Cerebellar cortex (tissue), 1 donor: ENCODE measurements around the gene NAP1L4.

ENCODE experiments used
- DNase-seq: peaks from one replicate; pipeline ENCODE4 v3.0.0-alpha.2; 2015; ENCODE audit warnings: low spot score

NAP1L4 gene

DNA sequence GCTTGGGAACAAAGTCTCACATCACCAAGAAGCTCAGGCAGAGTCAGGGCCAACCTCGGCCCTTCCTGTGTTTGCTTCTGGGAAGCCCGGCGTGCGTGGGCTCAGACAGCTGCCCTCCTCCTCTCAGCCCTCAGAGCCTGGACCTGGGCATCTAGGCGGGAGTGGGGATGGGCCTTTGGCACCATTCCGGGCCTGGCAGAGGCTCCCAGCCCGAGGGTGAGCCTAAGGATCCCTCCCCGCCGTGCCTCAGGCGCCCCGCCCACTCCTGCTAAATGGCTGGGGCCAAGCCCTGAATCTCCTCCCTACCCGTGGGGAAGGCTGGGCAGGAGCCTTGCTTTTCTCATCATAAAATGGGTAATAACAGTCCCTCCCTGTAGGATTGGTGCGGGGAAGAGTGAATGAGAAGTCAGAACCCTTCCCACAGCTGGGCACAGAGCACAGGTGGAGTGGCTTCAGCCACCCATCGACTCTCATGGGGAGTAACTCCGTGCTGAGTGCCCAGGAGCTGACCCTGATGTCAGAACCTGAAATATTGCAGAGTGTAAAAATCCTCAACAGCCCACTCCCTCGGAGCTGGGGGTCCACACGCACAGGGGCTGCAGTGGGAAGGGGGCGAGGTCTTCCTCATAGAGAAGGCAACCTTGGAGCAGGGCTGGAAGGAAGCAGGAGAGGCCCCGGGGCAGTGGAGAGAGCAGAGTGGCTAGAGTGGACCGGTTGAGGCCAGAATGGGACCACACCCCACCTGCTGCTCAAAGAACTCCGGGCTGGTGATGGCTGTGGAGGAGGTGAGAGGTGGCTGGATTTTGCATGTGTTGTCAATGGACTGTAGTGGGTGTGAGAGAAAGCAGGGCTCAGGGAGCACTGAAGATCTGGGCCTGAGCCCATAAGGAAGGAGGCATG, 87.7 kb downstream of the NAP1L4 start:
- DNase-seq: no peak

DNA sequence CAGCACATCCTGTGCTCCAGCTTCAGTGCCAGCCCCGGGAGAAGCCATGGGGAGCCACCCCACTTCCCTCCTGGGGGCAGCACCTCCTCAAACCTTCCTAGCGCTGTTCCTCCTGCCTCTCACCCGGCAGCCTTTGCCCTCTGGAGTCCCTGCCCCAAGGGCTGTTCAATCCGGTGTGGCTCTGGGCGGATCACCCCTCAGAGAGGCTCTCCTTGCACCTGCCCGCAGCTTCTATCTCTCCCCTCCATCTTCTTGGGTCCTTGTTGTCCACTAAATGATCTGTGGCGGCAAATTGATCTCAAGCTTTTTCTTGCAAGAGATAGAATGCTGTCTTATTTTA, 88.5 kb downstream of the NAP1L4 start:
- DNase-seq: no peak

DNA sequence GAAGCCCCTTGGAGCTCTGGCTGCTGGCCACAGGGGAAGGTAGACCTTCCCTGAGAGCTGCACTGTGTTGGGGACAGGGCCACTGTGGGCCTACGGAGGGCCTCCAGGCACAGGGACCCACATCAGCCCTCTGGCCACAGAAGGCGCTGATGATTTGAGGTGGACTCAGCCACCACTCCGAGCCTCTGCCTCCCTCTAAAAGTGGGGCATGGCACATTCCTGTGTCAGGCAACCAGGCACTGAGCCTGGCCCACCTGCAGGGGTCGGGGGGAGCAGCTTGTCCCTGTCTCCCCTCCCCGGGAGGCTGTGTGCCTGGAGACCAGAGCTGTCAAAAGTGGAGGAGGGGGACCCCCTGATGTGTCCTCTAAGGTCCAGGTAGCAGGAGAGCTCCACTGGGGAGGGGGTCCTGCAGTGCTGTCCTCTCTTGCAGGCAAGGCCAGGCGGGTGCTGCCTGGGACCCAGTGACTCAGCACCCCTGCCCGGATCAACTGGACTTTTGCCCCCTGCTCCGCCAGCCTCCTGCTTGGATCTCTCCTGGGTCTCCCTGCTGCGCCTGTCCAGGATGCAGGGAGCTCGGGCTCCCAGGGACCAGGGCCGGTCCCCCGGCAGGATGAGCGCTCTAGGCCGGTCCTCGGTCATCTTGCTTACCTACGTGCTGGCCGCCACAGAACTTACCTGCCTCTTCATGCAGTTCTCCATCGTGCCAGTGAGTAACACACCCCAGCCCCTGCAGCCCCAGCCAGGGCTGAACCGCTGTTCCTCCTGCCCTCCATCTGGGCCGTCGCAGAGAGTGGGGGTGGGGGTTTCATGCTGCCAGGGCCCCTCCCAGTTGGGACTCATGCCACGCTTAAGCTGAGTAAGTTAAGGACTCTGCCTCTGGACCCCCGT, 89.1 kb downstream of the NAP1L4 start:
- DNase-seq: no peak

DNA sequence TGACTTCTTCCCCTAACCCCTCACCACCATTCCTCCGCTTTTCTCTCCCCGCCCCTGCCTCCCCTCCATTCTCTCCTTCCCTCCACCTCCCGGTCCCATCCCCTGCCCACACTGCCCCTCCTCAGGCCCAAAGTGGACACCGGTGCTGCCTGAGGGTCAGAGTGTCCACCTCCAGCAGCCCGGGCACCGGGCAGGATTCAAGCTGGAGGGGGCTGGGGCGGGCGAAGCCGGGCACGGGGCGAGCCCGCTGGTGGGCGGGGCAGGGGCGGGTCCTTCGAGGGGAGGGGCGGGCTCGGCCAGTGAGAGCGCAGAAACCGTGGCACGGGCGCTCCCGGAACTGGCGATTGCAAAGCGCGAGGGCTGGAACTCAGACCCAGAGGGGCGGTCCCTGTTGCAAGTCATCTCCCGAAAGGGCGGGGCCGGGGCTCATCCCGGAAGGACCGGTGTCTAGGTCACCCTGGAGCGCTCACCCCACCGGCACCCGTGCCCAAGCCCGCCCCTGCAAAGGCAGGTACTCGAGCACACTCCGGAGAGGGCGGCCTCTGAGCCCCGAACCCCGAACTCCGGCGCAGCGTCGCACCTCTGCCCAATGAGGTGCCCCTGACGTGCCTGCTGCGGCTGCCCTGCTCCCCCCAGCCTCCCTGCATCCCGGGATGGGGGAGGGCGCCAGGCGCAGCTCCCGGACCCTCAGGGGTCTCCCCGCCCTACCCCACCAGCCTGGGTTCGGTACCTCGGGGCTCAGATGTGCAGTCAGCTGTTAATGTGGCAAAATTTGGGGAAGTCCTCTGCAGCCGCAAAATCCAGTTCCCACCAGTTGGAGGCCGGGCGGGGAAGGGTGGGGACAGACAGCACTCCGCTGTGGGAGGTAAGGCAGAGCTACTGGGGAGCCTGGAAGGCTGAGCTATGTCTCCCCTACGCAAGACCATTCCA, 90.0 kb downstream of the NAP1L4 start:
- DNase-seq: peak; percentile 67

DNA sequence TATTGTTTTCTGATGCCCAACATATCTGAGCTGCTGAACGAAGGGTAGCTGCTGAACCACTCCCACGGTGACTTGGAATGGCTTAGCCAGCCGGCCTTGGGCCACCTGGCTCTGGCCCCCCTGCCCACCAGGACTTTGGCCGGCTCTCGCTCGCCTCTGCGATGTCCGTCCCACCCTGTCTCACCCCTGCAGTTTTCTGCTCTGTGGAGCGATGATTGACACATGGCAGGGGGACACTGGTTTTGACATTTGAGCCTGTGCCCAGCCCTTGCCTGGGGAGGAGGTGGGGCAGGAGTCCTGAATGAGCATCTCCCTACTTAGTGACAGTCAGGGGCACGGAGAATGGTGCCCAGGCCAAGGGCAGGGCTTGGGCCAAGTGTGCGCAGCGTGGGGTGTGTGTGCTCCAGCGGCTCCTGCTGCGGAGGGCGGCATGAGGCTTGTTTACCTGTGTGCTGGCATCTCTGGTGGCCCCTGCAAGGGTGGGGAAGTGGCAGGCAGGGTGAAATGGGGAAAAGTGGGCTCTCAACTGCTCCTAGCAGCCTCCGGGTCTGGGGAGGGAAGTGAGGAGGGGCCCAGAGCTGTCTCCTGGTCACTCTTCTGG, 90.8 kb downstream of the NAP1L4 start:
- no peak for DNase-seq

DNA sequence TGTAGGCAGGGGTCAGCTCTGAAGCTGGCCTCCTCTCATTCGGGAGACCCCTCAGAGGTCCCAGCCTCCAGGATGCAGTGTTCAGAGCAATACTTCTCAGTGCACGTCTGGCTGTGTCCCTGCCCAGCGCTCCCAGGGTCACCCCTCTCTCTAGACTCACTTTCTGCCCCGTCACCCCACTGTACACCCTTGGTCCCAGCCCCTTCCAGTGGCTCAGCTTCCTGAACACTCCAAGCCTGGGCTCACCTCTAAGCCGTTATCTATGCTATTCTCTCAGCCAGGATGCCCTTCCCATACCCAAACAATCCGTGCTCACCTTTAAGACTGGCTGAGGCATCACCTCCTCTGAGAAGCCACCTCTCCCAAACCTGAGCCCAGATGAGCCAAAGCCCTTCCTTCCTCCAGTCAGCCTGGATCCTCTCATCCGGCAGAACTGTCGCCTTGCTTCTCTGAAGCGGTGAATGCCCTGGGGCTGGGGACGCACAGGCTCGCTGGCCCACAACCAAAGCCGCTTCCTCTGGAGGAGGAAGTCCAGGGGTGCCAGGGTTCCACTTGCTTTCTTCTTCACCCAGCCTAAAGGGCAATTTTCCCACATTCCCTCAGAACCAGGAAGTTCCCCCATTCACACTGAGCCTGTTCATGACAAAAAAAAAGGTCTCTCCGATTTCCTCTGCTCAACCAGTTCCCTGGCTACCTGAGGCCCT, 92.9 kb downstream of the NAP1L4 start:
- no peak for DNase-seq

DNA sequence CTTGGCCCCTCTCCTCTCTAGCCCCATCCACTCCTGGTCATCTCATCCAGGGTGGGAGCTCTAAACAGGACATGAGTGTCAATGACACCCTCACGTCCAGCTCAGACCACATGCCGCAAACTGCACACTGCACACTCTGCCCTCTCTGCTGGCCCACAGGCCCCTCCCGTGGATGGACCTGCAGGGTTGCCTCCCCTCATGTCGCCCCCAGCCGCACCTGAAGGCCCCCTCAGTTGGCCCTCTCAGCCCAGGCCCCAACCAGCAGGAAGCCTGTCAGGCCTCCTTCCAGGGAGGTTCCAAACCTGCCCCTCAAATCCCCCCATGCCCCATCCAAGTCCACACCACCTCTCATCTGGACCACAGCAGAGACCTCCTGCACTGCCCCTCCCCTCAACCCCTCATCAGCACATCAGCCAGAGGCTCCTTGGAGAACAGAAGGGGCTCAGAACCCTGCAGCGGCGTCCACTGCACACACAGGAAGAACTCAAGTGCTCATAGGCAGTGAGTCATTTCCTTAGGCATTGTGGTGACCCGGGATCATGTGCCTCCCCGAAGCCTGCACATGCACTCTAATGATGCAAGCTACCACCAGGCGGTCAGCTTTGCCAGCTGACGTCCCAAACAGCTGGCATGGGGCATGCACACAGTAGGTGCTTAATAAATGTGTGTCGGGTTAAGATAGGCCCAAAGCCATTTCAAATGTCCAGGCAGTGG, 93.6 kb downstream of the NAP1L4 start:
- DNase-seq: no peak

DNA sequence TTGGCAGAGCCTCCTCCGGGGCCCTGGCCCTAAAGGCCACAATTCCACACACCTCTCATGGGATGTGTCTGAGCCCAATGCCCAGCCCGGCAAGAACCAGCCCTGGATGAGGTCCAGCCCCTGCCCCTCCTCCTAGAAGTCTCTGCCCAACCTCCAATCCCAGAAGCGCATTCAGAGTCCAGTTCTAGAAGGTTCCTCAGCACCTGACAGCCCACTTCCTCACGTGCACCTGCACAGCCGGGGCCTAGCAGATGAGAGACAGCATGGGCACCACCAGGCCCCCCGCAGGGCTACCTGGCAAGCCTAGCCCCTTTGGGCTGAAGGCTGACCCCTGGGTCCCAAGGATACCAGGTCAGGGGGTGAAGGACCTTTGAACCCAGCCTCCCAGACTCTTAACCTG, 95.1 kb downstream of the NAP1L4 start:
- no peak for DNase-seq

DNA sequence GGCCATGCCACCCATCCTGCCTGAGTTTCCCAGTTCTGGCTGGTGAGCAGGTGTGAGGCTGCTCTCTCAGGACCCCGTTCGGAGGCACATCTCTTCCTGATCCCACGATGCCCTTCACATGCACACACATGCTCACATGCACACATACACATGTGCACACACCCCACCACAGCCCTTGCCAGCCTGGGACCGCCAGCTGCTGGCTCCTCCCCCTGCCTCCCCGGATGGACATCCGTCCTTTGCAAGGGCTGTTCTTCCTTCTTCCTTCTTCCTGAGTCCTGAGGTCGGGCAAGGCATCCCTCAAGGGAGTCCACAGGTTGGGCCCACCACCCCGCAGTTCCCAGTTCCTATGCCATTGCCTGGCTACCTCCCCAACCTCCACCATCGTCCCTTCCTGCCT, 96.1 kb downstream of the NAP1L4 start:
- DNase-seq: no peak
